Activated CD8-positive, alpha-beta memory T cell treated with anti-CD3 and anti-CD28 coated beads, Interleukin-2, amount 50 U/mL, for 4 hours (primary cell): Measurements from ENCODE around the gene HOXB3.

Source experiments
- DNase-seq: peaks from one replicate; pipeline ENCODE4 v3.0.0-alpha.2; 2020

The HOXB3 gene

DNA sequence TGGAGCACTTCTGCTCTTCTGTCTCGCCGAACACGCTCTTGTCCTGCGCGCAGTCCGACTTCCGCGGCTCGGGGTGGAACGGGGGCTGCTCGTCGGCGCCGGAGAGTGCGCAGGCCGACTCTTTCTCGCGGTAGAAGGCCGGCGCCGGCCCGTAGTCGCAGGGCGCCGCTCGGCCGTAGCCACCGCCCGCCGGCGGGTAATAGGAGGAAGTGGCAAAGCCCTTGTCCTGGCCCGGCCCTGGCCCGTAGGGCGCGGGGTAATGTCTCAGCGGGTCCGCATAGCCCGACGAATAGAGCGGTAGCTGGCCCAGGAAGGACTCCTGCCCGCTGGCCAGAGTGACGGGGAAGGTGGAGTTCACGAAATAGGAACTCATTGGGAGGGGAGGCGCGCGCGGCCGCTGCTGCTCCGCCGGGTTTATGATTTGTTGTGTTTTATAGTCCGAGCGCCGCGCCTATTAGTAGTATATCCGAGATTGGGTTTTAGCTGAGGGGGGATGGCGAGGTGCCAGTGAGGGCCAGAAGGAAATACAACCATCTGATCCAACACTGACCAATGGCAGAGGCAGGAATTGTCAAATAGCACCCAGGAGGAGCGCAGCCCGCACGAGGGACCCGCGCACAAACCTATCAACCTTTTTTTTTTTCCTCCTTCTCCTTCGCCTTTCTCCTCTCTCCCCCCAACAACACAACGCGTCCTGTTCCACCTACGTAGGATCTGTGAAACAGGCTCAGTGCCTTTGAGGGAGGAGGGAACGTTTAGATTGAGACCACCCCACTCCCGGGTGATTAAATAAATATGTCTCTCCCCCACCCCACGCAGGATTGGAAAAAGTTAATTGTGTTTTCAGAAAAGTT lies 8.0 kb upstream of the HOXB3 start:
- no peak for DNase-seq

DNA sequence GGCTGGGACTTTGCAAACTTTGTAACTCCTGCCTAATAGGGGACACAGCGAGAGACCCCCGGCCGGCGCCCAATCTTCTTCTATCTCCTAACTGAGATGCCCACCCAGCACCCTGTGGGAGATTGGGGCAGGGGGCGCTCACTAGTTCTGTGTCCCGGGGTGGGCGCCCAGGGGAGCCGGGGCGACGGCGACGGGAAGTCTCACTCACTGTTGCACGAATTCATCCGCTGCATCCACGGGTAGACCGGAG lies 7.4 kb upstream of the HOXB3 start:
- no peak for DNase-seq

DNA sequence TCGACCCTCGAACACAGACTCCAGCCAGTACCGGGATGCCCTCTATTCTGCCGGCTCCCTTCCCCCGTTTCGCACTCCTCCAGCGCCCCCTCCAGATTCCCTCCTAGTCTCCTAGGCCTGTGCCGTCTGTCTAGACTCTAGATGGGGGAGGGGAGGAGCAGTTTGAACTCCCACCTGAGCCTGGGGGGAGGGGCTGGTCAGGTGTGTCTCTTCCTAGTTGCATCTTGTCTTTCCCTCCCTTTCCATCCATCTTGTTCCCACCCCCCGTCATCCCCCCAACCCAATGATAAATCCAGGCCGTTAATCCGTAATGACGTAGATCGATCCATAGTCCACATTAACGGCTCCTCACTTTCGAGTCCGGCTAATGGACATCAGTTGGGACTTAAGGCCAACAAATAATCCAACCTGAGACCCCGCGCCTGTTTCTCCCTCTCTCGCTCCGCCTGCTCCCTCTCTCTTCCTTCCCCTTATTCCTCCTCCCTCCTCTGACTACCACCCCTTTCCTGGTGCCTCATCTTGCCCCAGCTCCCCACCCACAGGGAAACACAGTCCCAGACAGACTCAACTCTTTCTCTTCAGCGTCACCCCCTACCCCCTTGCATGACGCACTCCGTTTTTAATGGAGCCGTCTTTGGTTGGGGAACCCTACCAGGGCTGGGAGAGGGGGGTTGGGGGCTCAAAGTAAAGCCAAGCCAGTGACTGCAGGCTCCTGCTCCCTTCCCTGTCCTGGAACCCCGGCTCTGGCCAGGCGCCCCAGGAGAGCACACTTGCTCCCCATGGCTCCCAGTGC lies 6.9 kb upstream of the HOXB3 start:
- DNase-seq: no peak

DNA sequence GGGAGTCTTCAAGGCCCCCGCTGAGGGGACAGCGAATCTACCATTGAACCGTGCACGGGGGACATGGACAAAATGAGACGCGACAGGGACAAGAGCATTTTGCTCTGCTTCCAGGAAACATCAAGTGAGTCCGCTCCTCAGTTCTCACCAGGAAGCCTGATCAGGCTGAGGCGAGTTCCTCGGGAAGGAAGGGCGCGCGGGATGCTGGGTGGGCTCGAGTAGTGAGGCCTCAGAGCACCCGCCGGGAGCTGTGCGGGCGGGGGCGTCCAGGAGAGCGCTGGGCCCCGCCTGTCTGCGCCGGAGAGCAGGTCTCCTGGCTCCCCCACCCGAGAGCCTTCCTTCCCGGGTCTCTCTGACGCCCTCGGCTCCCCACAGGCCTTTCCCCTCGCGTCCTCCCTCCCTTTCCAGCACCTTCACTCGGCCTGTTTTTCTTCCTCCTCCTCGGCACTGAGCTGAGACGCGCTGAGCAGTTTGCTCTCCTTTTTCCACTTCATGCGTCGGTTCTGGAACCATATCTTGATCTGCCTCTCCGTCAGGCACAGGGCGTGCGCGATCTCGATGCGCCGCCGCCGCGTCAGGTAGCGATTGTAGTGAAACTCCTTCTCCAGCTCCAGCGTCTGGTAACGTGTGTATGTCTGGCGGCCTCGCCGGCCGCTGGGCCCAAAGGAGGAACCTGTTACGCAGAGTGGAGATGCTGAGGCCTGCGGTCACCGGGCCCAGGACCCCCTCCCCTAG lies 6.1 kb upstream of the HOXB3 start:
- no peak for DNase-seq

DNA sequence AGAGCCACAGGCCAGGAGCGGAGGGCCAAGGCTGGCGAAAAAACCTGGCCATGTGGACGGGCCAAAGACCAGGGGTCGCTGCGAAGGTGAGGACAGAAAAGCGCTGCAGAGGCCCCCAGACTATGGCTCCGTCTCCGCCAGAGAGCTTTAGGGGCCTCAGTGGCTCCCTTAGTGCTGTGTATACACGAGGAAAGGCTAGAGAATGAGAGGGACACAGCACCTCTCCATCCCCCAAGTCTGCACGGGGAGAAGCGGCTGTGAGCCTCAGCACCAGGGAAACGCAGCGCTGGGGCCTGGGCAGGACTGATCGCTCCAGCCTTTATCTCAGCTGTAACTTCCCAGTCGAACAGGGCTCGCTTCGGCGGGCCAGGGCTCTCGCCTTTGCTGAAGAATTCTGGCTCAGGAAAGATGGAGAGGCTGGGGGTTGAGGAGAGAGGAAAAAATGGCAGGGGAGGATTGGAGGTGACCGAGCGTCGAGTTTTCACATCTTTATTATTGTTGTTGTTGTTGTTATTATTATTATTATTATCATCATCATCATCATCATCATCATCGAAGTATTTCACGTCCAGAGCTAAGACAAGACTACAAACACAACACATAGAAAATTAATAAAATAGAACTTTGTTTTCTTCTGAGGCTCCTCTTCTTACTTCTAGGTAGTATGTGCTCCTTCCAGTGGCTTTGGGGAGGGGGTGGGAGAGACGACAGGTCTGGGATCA lies 5.4 kb upstream of the HOXB3 start:
- DNase-seq: no peak

DNA sequence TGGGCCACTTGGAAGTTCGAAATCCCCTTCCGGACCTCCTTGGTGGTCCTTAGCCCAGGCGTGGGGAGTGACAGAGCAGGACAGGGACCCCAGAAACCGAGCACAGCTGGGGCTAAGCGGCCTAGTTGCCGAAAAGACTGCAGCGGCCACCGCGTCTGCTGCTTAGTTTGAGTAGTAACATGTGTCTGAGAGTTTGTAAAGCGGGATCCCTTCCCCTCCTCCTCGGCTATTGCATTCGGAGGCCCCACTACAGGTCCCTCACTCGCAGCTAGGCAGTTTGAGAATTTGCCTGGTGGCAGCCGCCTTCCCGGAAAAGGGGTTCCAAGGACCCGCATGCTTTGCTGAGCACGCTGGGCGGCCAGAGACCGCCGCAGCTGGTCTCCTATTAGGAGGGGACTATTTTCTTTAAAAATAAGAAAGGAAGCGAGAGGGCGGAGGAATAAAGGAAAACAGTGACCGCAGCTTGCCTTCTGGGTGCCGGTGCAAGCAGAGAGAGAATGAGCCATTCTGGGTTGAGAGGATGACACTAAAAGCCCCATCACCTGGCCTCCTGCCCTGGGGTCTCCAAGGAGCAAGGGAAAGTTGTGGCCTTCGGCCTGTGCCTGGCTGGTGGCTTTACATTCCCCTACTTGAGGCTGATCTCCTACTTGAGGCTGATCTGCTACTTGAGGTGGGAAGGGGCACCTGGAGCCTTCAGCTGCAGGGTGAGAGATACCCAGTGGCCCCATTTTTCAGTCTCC lies 4.7 kb upstream of the HOXB3 start:
- DNase-seq: no peak

DNA sequence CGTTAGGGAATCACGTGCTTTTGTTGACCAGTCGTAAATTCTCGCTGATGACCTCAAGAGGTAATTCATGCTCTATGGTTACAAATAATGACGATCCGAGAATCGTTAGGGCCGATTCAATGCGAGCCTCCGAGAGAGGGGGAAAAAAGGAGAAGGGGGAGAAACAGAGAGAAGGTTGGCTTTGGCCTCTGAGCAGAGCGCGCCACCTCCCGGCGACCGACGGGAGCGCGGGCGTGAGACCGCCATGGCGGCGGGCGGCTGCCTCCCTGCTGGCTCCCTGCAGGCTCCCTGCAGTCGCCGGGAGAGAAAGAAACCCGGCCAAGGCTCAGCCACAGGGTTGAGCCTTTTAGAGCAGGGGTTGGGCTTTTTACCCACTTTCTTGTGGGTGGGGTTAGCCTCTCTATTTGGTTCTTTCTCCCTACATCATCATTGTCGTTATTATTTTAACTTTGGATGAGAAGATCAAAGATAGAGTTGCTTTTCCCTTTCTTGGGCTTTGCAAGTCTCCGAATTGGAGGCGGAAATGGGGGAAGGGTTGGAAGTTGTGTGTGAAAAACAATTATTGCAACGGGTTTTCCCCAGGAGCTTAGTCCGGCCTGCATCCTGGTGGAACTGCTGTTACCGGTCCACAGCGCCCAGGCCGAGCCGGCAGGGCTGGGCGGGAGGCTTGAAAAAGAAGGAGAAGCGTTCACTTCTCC lies 3.9 kb upstream of the HOXB3 start:
- DNase-seq: peak; percentile 83

DNA sequence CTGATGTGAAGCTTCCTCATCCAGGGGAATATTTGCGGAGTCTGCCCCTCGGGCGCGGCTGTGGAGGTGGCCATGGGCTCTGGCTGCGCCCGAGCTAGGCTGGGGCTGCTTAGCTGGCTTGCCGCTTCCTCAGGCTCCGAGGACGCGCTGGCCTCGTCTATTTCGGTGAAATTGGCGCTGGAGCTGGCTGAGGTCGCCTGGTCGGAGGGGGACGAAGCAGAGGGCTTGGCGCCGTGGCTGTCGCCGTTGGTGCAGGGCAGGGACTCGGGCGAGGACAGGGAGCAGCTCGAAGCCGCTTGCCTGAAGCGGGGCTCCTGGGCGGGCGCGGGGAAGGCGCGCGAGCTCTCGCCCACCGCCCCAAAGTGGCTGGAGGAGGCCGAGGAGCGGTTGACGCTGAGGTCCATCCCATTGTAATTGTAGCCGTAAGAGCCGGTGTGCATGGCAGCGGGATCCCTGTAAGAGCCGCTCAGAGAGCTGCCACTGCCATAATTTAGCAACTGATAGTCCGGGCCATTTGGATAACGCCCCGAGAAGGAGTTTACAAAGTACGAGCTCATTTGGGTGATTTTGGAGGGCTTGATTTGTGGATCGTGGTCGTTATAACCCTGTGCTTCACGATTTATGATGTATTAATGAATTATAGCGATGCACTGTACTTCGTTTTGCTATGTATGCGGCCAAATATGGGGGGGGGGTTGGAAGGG lies 3.2 kb upstream of the HOXB3 start, which contains the start of gene HOXB5:
HOXB5 (minus strand) TSS at position 654 of the 704 bp plus-strand sequence; CDS start at position 557, 97 bp downstream.
- no peak for DNase-seq

DNA sequence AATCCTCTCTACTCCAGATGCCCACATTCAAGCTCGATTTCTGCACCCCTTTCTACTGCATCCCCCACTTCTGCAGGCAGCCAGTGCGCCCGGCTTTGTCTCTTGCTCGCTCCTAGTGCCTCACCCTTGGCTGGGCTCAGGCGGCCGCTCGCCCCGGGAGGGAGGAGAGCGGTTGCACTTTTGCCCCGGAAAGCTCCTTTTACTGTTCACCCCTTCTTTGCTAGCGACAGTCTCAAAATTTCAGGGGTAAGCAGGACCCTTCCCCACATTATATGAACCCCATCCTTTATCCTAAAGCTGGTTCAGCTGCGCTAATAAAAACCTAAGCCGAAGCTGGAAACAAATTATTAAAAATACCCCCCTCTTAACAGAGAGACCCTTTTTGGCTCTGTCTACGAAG lies 2.5 kb upstream of the HOXB3 start:
- no peak for DNase-seq

DNA sequence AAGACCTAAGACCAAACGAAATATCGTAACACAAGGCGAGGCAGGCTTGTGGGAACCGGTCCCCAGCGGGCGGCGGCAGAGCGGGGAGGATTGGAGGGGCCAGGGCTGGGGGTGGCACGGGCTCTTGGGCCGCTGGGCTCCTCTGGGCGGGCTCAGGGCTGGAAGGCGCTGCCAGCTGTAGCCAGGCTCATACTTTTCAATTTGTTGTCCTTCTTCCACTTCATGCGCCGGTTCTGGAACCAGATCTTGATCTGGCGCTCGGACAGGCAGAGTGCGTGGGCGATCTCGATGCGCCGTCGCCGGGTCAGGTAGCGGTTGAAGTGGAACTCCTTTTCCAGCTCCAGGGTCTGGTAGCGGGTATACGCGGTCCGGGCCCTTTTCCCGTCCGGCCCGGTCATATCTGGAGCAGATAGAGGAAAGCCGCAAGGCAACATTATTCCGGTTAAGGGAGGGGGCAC lies 2.0 kb upstream of the HOXB3 start:
- no peak for DNase-seq

DNA sequence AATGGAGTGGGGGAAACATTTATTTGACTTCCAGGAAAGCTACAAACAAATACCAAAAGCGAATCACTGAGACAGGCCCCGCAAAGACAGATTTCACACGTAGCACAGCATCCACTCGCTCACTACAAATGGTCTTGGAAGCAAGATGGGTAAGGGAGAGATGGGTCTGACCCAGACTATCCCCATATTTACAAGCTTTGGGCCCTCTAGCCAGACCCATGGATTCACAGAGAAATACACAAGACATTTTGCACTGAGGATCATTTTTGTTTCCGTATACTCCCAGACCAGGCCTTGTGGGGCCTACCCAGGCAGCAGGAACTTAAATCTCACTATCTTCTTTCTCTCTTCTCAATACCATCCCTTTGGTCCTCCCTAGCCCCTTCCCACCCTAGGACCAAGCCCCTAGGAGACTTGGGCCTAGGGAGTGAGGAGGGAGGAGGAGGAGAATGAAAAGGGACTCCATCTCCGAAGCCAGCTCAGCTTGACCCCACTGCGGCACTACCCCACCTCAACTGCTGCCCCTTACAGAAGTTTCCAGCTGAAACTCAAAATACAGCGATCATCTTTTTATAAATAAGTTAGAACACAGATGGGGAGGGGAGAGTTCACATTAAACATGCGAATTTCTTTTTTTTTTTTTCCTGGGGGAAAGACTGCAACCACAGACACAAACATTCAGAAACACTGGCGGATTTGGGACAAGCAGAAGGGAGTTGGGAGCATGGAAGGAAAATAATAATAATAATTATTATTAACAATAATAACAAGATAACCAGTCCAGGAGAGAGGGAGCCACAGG lies 1.4 kb upstream of the HOXB3 start:
- DNase-seq: no peak

DNA sequence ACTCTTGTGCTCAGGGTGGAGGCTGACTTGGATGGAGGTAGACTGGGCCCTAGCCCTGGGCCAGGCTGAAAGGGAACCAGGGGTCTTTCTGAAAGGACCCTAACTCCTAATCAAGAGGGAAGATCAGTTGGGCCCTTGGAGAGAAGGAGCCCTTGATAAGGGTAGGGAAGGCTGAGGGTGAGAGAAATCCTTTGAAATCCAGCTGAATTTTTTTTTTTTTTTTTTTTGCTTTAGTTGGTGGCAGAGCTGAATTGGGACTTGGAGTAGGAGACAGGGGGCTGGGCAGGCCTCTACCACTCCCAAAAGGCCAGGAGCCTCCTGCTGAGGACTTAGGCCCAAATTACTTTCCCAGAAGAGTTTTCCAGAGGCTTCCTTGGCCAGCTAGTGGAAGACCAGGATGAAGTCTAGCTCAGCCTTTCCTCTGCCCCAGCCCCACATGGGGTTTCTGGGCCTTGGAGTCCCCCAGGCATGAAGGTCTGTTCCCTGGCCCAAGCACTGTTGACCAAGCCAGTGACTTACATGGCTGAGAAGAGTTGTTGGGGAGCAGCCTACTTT lies 643 bp upstream of the HOXB3 start:
- no peak for DNase-seq

DNA sequence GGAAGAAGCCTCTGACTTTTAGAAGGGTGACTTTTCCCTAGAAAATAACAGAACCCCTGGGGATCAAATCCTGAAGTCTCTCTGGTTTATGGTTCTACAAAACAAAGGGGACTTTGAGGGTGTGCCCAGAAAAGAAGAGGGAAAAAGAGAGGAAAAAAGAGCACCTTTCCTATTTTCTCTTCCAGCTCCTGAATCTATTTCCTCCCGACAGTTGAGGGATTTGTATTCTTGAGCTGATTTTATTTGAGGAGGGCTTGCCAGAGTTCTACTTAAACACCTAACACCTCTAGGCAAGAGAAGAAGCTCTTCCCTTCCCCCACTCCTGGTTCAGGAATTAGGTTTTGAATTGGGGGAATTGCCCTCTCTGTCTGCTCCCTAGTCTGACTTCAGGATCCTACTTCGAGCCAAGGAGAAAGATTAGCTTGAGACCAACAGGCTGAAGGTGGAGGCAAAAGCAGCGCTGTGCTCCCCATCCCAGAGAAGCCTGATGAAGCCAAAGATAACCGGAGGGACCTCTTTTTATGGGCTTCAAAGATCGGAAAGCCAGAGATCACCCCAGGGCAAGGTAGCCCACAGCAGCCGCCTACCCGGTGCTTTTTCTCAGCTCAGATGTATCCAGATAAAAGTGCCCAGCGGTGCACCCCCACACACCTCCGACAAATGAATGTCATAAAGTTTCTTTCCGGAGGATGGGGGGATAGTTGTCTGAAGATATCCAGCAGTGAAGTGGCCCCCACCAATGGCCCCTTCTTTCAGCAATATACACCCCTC lies 796 bp downstream of the HOXB3 start:
- no peak for DNase-seq

DNA sequence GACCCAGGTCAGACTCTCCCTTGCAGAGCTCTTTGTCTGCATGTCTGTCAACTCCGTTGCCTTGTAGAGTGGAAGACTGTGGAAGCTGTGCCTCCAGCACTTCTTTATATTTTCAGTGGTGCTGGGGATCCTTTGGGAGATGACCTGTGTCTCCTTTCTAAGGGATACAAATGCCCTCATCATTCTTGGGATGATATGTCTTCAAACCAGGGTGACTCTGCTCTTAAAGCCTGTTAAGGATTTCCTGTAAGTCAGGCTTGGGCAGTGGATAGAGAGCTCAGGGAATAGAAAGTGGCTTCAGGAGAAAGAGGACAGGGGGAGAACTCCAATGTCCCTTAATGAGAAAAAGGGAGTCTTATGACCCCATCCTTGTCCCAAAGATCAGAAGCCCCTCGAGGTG lies 1.5 kb downstream of the HOXB3 start:
- DNase-seq: no peak

DNA sequence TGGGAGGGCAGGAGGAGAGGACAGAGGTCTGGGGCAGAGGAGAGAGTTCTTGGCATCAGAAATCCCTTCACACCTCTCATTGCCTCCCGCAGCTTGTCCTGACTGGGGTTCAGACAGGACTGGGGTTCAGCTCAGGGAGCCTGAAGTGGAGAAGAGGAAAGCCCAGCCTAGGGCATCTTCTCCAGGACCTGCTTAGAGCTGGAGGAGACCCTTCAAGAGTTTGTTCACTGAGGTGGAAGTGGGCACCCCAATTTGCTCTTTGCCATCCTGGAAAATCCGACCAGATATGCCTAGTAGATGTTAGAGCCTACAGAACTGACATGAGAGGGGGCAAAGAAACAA lies 2.0 kb downstream of the HOXB3 start:
- DNase-seq: no peak

DNA sequence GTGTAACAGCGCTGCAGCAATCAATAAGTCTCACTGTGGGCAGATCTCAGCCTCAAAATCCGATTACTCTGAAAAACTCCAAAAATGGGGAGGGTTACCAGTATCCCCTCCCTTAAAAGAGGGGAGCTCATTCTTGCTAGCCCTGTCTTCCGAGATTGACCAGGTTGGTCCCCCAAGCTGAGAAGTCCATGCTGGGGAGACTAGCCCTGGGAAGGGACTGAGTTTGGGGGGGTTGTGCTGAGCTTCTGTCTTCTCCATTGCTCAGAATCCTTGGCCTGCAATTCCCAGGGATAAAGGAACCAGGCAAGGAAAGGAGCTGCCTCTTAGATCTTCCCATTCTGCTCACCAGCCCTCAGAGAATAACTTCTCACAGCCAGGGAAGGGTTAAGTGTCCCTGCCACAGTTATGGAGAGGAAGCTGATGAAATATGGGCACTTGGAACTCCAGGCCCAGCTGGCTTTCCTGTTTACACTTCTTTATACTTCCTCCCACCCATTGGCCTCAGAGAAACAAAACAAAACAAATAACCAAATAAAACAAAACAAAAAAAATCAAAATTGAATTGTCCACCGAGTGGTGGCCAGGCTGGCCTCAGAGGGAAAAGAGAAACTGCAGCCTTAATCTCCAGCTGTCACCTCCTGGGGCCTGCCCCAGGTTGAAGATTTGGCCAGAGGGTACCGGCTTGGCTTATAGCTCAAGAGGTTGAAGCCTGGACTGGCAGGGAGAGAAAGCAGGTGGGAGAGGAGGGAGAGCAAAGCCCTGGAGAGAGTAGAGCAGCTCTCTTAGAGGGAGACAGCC lies 2.6 kb downstream of the HOXB3 start:
- DNase-seq: no peak

DNA sequence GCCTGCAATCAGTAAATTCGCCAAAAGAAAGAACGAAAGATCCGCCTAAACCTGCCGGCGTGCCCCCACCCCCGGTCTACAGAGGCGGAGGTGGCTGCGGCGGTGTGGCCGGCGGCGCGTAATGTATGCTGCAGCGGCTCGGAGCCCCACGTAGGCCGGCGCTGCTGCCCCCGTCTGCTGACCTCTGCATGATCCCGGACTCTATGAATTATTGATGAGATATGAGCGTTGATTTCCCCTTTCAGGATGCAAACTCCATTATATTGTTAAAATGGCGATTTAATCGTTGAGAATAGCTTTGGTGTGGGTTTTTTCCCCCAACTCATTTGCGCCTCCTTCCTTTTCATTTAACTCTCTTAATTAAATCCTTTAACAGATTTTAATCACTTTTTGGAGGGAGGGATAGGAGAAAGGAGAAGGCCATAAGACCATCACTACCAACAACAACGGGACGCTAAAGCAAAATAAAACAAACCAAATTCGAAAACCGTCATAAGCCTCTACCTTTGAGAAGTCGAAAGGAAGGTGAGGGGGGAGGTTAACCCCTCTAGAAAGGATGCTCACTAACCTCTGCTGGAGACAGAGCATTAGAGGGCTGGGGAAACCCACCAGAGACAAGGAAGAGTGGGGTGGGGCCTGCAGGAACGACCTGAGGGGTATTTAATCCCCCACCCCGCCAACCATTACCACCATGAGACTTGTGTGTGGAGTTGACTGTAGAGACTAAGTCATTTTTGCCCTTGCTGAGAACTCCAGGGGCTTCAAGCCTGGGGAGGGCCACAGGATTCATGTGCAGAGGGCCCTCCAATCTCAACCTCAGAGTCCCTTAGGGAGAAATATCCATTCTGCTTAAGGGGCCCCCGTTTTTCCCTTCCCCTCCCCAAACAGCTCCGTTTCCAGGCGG lies 3.4 kb downstream of the HOXB3 start:
- peak; percentile 39 for DNase-seq
